Loucy (cell line): ENCODE data around the gene ALPK1.
"Not testable (repeated sequence)": the region's sequence is repeated elsewhere in the genome, so short reads cannot be mapped to it uniquely, and the experiment has no call there.

ENCODE experiments used
- H2AFZ ChIP-seq: fragments of 200-600 bp; sonication (generic); 2 replicates; pipeline ENCODE4 v1.6.0; 2016; ENCODE audit warnings: antibody characterized with exemption, mild to moderate bottlenecking, low read length, moderate library complexity
- H3F3A ChIP-seq: fragments of 200-600 bp; 2 replicates; pipeline ENCODE4 v1.6.0; 2016; ENCODE audit warnings: antibody characterized with exemption, low read depth, mild to moderate bottlenecking
- H3K27me3 ChIP-seq: fragments of 200-600 bp; sonication (generic); 2 replicates; pipeline ENCODE4 v1.6.1; 2014; ENCODE audit warnings: low read length, mild to moderate bottlenecking; ENCODE audit not compliant: insufficient read depth, poor library complexity, severe bottlenecking
- H3K36me3 ChIP-seq: fragments of 200-600 bp; sonication (generic); 2 replicates; pipeline ENCODE4 v1.6.1; 2016; ENCODE audit warnings: low read length; ENCODE audit not compliant: insufficient read depth
- H3K4me1 ChIP-seq: fragments of 200-600 bp; sonication (generic); 2 replicates; pipeline ENCODE4 v1.5.1; 2014; ENCODE audit warnings: low read length, mild to moderate bottlenecking; ENCODE audit not compliant: insufficient read depth, poor library complexity, severe bottlenecking
- H3K4me2 ChIP-seq: fragments of 200-600 bp; sonication (generic); 2 replicates; pipeline ENCODE4 v1.6.0; 2014; ENCODE audit warnings: antibody characterized with exemption, low read length, low read depth, mild to moderate bottlenecking; ENCODE audit not compliant: poor library complexity, severe bottlenecking
- H3K4me3 ChIP-seq: fragments of 200-600 bp; sonication (generic); 2 replicates; pipeline ENCODE4 v1.5.1; 2014; ENCODE audit warnings: low read length, mild to moderate bottlenecking, mixed read lengths; ENCODE audit not compliant: poor library complexity, severe bottlenecking
- H3K79me2 ChIP-seq: fragments of 200-600 bp; sonication (generic); 2 replicates; pipeline ENCODE4 v1.6.1; 2014; ENCODE audit warnings: low read length; ENCODE audit not compliant: insufficient read depth
- H3K9ac ChIP-seq: fragments of 200-600 bp; sonication (generic); 2 replicates; pipeline ENCODE4 v1.6.0; 2014; ENCODE audit warnings: mild to moderate bottlenecking, low read depth, low read length, moderate library complexity; ENCODE audit not compliant: poor library complexity, severe bottlenecking
- H3K9me2 ChIP-seq: fragments of 200-600 bp; sonication (generic); replicated peaks from 2 replicates; pipeline ENCODE4 v1.6.1; 2016; ENCODE audit warnings: low read depth, low read length, mixed read lengths
- H3K9me3 ChIP-seq: fragments of 200-600 bp; sonication (generic); 2 replicates; pipeline ENCODE4 v1.6.1; 2014; ENCODE audit warnings: mild to moderate bottlenecking, antibody characterized with exemption, low read length, low read depth; ENCODE audit not compliant: insufficient read depth
- H4K20me1 ChIP-seq: fragments of 200-600 bp; sonication (generic); 2 replicates; pipeline ENCODE4 v1.6.0; 2014; ENCODE audit warnings: antibody characterized with exemption, low read length, mild to moderate bottlenecking; ENCODE audit not compliant: insufficient read depth, poor library complexity, severe bottlenecking
- CTCF ChIP-seq: fragments of 200-600 bp; sonication (generic); conservative IDR thresholded peaks from 2 replicates; pipeline ENCODE4 v1.5.1; 2014; ENCODE audit warnings: mild to moderate bottlenecking, antibody characterized with exemption, low read length
- EZH2phosphoT487 ChIP-seq: fragments of 200-600 bp; IDR thresholded peaks from 2 replicates; pipeline ENCODE4 v1.6.1; 2018; ENCODE audit warnings: antibody characterized with exemption, mild to moderate bottlenecking, moderate library complexity, borderline replicate concordance

The ALPK1 gene

GRCh38 chr4:112299721-112300120 is 2.6 kb downstream of the ALPK1 start:
- H4K20me1 ChIP-seq: no peaks in the 10 kb centered on the region
- peak overlapping the region; percentile 78 for H3K4me3 ChIP-seq
- no peaks in the 10 kb centered on the region for H3K9me2 ChIP-seq
- 0 out of 2 replicates have a peak, but pooled peaks cover 2% of the 10 kb centered on the region for H3F3A ChIP-seq
- H3K9ac ChIP-seq: peak overlapping the region; percentile 81
- peak overlapping the region; percentile 77 for H3K4me2 ChIP-seq
- no peaks in the 10 kb centered on the region for H3K9me3 ChIP-seq
- no peak overlapping the region for H2AFZ ChIP-seq
- no peak for TF ChIP-seq EZH2phosphoT487
- H3K36me3 ChIP-seq: no peaks in the 10 kb centered on the region
- peaks cover 24% of the 10 kb centered on the region for H3K79me2 ChIP-seq
- H3K27me3 ChIP-seq: no peaks in the 10 kb centered on the region
- peaks cover 54% of the 10 kb centered on the region for H3K4me1 ChIP-seq

- H4K20me1 ChIP-seq: no peaks in the 10 kb centered on the region
- no peaks in the 10 kb centered on the region for H3K9me2 ChIP-seq
- no peak for TF ChIP-seq EZH2phosphoT487
- no peak for TF ChIP-seq CTCF
- 0 out of 2 replicates have a peak, but pooled peaks cover 2% of the 10 kb centered on the region for H3F3A ChIP-seq
- peaks cover 51% of the 10 kb centered on the region for H3K4me1 ChIP-seq
- H3K79me2 ChIP-seq: peaks cover 24% of the 10 kb centered on the region
- peak overlapping the region; percentile 37 for H3K4me3 ChIP-seq
- no peaks in the 10 kb centered on the region for H3K36me3 ChIP-seq
- H2AFZ ChIP-seq: 0 out of 2 replicates have a peak overlapping the region, but pooled peaks have one; percentile 42
- no peaks in the 10 kb centered on the region for H3K9me3 ChIP-seq
- peak overlapping the region; percentile 2 for H3K9ac ChIP-seq
- no peaks in the 10 kb centered on the region for H3K27me3 ChIP-seq
- peak overlapping the region; percentile 57 for H3K4me2 ChIP-seq
Measured at GRCh38 chr4:112302320-112303274, 5.4 kb downstream of the ALPK1 start.

- not testable (repeated sequence) for H3K9me3 ChIP-seq, H3F3A ChIP-seq, H3K36me3 ChIP-seq, H3K4me3 ChIP-seq, H3K9ac ChIP-seq, H3K4me2 ChIP-seq, H3K27me3 ChIP-seq, H3K9me2 ChIP-seq, H3K79me2 ChIP-seq, H4K20me1 ChIP-seq, H2AFZ ChIP-seq
- H3K4me1 ChIP-seq: peaks cover 27% of the 10 kb centered on the region
Measured at GRCh38 chr4:112305477-112305876, 8.3 kb downstream of the ALPK1 start.

GRCh38 chr4:112309263-112309791 is 12.2 kb downstream of the ALPK1 start:
- not testable (repeated sequence) for H3K4me1 ChIP-seq, H4K20me1 ChIP-seq, H3K9ac ChIP-seq, H3F3A ChIP-seq, H3K79me2 ChIP-seq, H3K4me2 ChIP-seq, H3K4me3 ChIP-seq, H3K27me3 ChIP-seq, H3K9me3 ChIP-seq, H2AFZ ChIP-seq, H3K36me3 ChIP-seq, H3K9me2 ChIP-seq
